Astrocyte (in vitro differentiated cells and primary cell): ENCODE data around the gene ZMYND15. TPM values are rescaled to one million over a fixed set of nuclear protein-coding genes. Genes with fewer than 3 reads are reported as not detected.

Experiments
- DNase-seq: peaks from one replicate; pipeline ENCODE4 v3.0.0-alpha.2; 2010; ENCODE audit warnings: low read depth
- FAIRE-seq: peaks from 2 replicates; lab custom pipeline; 2011; peaks lifted over from hg19 to GRCh38; lab: Jason Lieb, UNC
- H2AFZ ChIP-seq: 2 replicates; pipeline ENCODE4 v1.6.0; 2012; ENCODE audit warnings: low read depth, low read length, inconsistent platforms
- H3K27ac ChIP-seq: 2 replicates; pipeline ENCODE4 v1.5.1; 2011; ENCODE audit warnings: low read depth, low read length, inconsistent platforms
- H3K27me3 ChIP-seq: 2 replicates; pipeline ENCODE4 v1.6.0; 2011; ENCODE audit warnings: low read length, inconsistent platforms; ENCODE audit not compliant: insufficient read depth
- H3K36me3 ChIP-seq: 2 replicates; pipeline ENCODE4 v1.5.1; 2011; ENCODE audit warnings: low read length, inconsistent platforms; ENCODE audit not compliant: insufficient read depth
- H3K4me1 ChIP-seq: 2 replicates; pipeline ENCODE4 v1.5.1; 2011; ENCODE audit warnings: low read length, inconsistent platforms; ENCODE audit not compliant: insufficient read depth
- H3K4me2 ChIP-seq: 2 replicates; pipeline ENCODE4 v1.6.0; 2012; ENCODE audit warnings: low read length, inconsistent platforms
- H3K4me3 ChIP-seq: 2 replicates; pipeline ENCODE4 v1.5.1; 2011; ENCODE audit warnings: low read depth, mild to moderate bottlenecking, low read length, inconsistent platforms; ENCODE audit not compliant: insufficient read depth
- H3K79me2 ChIP-seq: 2 replicates; pipeline ENCODE4 v1.6.0; 2012; ENCODE audit warnings: mild to moderate bottlenecking, low read length, inconsistent platforms; ENCODE audit not compliant: insufficient read depth
- H3K9ac ChIP-seq: 2 replicates; pipeline ENCODE4 v1.6.0; 2012; ENCODE audit warnings: mild to moderate bottlenecking, low read length, inconsistent platforms
- H3K9me3 ChIP-seq: 2 replicates; pipeline ENCODE4 v1.5.1; 2012; ENCODE audit warnings: low read depth, mild to moderate bottlenecking, low read length, inconsistent platforms; ENCODE audit not compliant: insufficient read depth
- H4K20me1 ChIP-seq: 2 replicates; pipeline ENCODE4 v1.6.0; 2012; ENCODE audit warnings: low read length, inconsistent platforms; ENCODE audit not compliant: insufficient read depth
- H3K27ac Mint-ChIP-seq: one replicate; pipeline ENCODE4 v1.8.0; 2021; ENCODE audit warnings: mild to moderate bottlenecking, mixed read lengths; ENCODE audit not compliant: unreplicated experiment
- H3K27me3 Mint-ChIP-seq: one replicate; pipeline ENCODE4 v1.8.0; 2021; ENCODE audit warnings: low read depth, mixed read lengths; ENCODE audit not compliant: unreplicated experiment
- H3K36me3 Mint-ChIP-seq: one replicate; pipeline ENCODE4 v1.8.0; 2021; ENCODE audit warnings: low read depth, mixed read lengths; ENCODE audit not compliant: unreplicated experiment
- H3K4me1 Mint-ChIP-seq: one replicate; pipeline ENCODE4 v1.8.0; 2021; ENCODE audit warnings: low read depth, mixed read lengths; ENCODE audit not compliant: unreplicated experiment
- H3K4me3 Mint-ChIP-seq: one replicate; pipeline ENCODE4 v1.8.0; 2021; ENCODE audit warnings: mild to moderate bottlenecking, moderate library complexity, mixed read lengths; ENCODE audit not compliant: unreplicated experiment
- H3K9me3 Mint-ChIP-seq: one replicate; pipeline ENCODE4 v1.8.0; 2021; ENCODE audit warnings: mild to moderate bottlenecking, mixed read lengths; ENCODE audit not compliant: unreplicated experiment
- CTCF ChIP-seq: IDR thresholded peaks from 2 replicates; pipeline ENCODE4 v1.5.1; 2011; ENCODE audit warnings: low read depth, mild to moderate bottlenecking, inconsistent platforms, low read length, moderate library complexity; ENCODE audit not compliant: insufficient read depth
- EZH2 ChIP-seq: IDR thresholded peaks from 2 replicates; pipeline ENCODE4 v1.6.1; 2012; ENCODE audit warnings: mild to moderate bottlenecking, low read length, inconsistent platforms; ENCODE audit not compliant: insufficient read depth
- total RNA-seq: library from RNA; stranded (reverse); gene quantifications from 2 replicates; pipeline ENCODE4 v1.2.1, GENCODE V29; 2021

Gene ZMYND15
- total RNA-seq, 1 donor from 2014 or later, result 0.09 TPM

- no peaks in the 10 kb centered on the region for H4K20me1 ChIP-seq
- H3K9ac ChIP-seq, result no peak overlapping the region
- Mint-ChIP-seq H3K27me3 (peaks cover 8% of the 10 kb centered on the region), H3K4me3 (no peak overlapping the region), H3K4me1 (no peaks in the 10 kb centered on the region), H3K36me3 (peaks cover 2% of the 10 kb centered on the region), H3K27ac (no peak overlapping the region), H3K9me3 (peaks cover under 1% of the 10 kb centered on the region)
- no peak for FAIRE-seq
- no peak overlapping the region for H3K4me2 ChIP-seq
- no peaks in the 10 kb centered on the region for H3K36me3 ChIP-seq
- H3K79me2 ChIP-seq, result no peaks in the 10 kb centered on the region
- H2AFZ ChIP-seq, result no peak overlapping the region
- TF ChIP-seq EZH2, result no peak
- no peak for TF ChIP-seq CTCF
- no peak overlapping the region for H3K4me3 ChIP-seq
- no peak for DNase-seq
- H3K4me1 ChIP-seq, result peaks cover 9% of the 10 kb centered on the region
- no peak overlapping the region for H3K27ac ChIP-seq
- H3K27me3 ChIP-seq, result no peaks in the 10 kb centered on the region
- no peaks in the 10 kb centered on the region for H3K9me3 ChIP-seq
Measured at GRCh38 chr17:4724650-4725049, 15.0 kb upstream of the ZMYND15 start.

- H3K27ac ChIP-seq, result no peak overlapping the region
- H3K79me2 ChIP-seq, result no peaks in the 10 kb centered on the region
- no peak overlapping the region for H3K27ac Mint-ChIP-seq
Measured at GRCh38 chr17:4725646-4726310, 13.9 kb upstream of the ZMYND15 start.

More at GRCh38 chr17:4725646-4726310, 13.9 kb upstream of the ZMYND15 start:
- H3K27me3 Mint-ChIP-seq, result peaks cover 8% of the 10 kb centered on the region
- TF ChIP-seq CTCF (no peak), EZH2 (no peak)
- Histone ChIP-seq H3K4me3 (no peak overlapping the region), H3K4me2 (no peak overlapping the region), H2AFZ (no peak overlapping the region), H3K27me3 (no peaks in the 10 kb centered on the region), H3K36me3 (no peaks in the 10 kb centered on the region), H4K20me1 (no peaks in the 10 kb centered on the region), H3K9ac (no peak overlapping the region), H3K9me3 (no peaks in the 10 kb centered on the region), H3K4me1 (peaks cover 9% of the 10 kb centered on the region)
- H3K4me1 Mint-ChIP-seq, result no peaks in the 10 kb centered on the region
- FAIRE-seq, result no peak
- H3K36me3 Mint-ChIP-seq, result no peaks in the 10 kb centered on the region
- H3K4me3 Mint-ChIP-seq, result no peak overlapping the region
- no peak for DNase-seq
- H3K9me3 Mint-ChIP-seq, result no peaks in the 10 kb centered on the region
